Epidermal melanocyte (primary cell): ENCODE measurements around the gene DUSP28.

Source experiments
- DNase-seq: peaks from one replicate; pipeline ENCODE4 v3.0.0; 2011; ENCODE audit warnings: low spot score; ENCODE audit not compliant: insufficient read length

The DUSP28 gene

DNA sequence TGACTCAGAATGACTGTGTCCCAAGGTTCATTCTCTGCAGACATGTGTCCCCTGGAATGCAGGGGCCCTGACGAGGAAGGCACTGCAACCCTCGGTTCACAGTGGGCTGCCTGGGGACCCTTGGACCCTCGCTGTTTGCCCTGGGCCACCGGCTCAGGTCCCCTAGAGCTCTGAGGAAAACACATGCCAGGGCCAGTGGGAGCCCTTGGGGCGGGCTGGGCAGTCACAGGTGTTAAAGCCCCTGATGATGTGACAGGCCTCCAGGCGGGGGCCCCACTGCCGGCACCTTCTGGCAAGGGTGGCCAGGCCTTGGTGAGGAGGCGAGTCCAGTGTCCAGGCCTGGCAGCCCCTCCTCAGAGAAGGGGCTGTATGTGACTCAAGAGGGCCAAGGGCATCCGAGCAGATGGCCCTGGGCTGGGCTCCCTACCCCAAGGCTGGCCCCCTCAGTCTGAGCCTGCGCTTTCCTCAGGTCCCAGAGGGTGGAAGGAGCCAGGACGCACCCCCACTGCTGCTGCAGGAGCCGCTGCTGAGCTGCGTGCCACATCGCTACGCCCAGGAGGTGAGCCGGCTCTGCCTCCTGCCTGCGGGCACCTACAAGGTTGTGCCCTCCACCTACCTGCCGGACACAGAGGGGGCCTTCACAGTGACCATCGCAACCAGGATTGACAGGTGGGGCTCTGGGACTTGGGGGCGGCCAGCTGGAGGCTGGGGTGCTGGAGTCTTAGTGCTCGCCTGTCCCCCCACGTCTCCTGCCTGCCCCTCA lies 37.4 kb downstream of the DUSP28 start:
- no peak for DNase-seq

- no peak for DNase-seq
Measured at GRCh38 chr2:240598311-240598911, 38.3 kb downstream of the DUSP28 start.

GRCh38 chr2:240599141-240599583 lies 39.0 kb downstream of the DUSP28 start:
- DNase-seq, result no peak

DNA sequence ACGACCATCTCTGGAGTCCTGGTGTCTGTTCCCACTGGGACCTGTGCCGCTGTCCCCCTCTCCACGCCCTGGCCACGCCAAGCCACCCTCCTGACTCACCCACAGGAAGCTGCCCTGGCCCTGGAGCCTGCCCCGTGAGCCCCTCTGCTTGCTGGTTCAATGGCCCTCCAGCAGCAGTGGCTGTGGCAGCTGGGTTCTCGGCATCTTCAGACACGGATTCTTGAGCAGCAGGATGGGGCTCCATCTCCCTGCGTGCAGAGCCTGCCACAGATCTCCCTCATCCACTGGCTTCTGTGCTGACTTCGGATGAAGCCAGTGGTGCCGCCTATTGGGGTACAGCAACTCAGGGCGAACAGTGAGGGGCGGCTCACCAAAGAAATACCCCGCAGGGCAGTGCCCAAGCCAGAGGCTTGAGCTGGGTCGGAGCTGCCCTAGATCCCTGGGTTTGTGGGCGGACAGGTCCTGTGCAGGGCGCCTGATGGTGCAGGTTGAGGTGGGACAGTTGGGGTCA lies 40.3 kb downstream of the DUSP28 start:
- DNase-seq, result no peak

DNA sequence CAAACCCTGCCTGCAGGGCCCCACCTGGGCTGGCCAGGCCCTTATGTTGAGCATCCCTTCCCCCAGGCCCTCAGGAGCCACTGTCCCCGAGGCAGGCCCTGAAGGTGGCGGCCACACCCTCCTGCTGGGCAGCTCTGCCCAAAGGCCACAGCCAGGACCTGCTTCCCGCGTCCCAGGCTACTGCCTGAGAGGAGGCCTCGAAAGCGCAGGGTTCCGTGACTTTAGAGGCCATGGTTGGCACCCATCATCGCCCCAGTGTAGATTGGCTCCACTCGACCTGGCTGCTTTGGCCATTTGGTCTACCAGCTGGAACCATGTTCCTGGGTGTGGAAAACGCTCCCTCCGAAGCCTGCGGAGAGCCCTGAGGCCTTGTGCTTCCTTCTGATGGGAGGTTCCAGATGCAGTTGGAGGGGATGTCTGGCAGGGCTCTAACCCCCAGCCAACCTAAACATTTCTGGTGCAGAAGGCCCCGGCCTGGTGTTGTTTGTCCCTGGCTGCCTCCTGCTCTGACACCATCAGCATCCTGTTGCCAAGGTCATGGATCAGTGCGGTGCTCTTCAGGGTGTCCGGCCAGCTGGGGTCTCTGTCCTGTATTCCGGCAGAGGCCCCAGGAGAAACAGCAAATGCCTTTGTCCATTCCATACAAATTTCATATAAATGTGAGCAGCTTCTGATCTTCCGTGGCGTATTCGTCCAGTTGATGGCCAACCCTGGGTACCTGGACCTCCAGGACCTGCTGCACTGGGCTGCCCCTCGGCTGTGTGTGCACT lies 41.1 kb downstream of the DUSP28 start:
- DNase-seq, result no peak

- DNase-seq, result no peak
Measured at GRCh38 chr2:240601831-240602160, 41.6 kb downstream of the DUSP28 start.

- DNase-seq, result no peak
Measured at GRCh38 chr2:240602266-240603050, 42.3 kb downstream of the DUSP28 start.

DNA sequence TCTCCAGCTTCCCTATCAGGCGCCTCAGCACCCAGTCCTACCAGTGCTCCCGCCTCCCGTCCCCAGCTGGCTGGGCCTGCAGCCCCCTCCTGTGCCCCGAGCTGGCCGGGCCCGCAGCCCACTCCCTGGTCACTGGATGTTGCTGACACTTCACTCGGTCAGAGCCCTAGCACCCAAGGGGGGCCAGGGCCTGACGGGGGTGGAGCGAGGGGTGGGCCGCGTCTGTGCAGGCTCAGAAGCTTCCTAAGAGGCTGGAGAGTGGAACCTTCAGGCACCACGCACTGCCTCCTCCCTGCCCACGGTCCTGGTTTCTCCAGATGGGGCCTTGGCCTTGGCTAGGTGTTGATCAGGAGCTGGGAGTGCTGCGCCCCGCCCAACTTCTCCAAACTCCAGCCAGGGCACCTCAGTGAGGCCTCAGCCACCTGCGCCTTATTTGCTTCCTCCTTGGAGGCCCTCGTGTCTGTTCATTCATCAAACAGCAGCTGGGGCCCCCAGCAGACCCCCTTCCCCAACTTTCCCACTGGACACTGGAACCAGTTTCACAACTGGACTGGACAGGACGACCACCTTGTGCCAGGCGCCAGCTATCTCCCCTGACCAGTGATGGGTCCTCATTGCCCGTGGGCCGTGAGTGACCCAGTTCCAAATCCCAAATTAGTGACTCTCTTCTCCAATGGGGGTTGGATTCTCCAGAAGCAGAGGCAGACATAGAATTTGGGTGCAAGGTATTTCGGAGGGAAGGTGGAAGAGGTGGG lies 43.1 kb downstream of the DUSP28 start:
- DNase-seq, result no peak

DNA sequence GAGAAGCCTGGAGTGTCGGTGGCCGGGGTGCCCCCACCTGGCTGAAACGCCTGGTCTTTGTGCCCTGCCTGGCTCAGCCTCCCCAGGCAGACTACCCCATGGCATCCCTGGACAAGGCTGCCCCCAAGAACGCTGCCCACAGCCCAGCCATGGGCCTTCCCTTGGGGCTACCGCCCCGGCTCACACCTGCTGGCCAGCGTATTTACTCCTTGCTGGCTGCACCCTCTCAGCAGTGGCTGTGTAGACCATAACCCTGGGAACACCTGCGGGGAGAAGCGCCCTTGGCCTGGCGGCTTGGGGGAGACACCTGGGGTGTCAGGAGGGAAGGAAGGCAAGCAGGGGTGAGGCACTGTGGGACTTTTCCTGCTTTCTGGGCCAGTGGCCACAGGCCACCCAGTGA lies 43.7 kb downstream of the DUSP28 start:
- no peak for DNase-seq

- peak; percentile 95 for DNase-seq
Measured at GRCh38 chr2:240604291-240604938, 44.3 kb downstream of the DUSP28 start.

- DNase-seq, result no peak
Measured at GRCh38 chr2:240604939-240605716, 45.0 kb downstream of the DUSP28 start.

DNA sequence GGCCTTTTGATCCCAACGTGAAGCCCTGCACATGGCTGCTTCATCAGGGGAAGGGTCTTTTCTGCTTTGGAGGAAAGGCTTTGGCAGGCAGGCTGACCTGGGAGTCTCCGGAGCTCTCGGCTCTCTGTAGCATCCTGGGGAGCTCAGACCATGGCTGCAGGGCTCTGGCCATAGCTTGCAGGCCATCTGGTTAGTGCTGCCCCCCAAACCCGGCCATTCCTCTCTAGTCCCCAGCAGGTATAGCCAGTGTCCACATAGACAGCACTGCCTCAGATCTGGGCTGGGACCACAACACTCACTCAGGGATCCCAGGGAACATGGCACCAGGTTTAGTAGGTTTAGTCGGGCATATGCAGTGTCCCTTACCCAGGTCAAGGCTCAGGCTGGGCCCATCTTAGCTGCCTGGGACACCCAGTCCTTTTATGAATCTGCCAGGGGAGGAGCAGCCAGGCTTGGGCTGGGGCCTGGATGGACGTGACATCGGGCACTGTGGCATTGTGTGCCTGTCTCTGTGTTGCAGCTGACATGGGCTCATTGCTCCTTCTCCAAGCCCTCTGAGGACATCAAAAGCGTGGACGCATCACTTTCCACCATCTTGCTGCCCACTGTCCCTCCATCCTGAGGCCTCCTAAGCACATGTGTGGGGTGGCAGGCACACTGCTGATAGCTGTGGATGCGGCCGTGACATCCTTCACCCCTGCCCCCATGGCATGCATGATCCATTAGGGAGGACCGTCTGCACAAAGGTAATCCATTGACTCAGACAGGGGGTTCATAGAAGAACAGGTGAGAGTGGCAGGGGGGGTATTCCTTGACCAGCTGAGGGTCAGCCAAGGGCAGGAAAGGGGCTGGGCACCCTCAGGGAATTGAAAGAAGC lies 45.9 kb downstream of the DUSP28 start:
- DNase-seq, result no peak

- DNase-seq, result no peak
Measured at GRCh38 chr2:240611601-240612210, 51.5 kb downstream of the DUSP28 start.
